ENCODE measurements around the gene TMEM214.

TMEM214 gene, protein sequence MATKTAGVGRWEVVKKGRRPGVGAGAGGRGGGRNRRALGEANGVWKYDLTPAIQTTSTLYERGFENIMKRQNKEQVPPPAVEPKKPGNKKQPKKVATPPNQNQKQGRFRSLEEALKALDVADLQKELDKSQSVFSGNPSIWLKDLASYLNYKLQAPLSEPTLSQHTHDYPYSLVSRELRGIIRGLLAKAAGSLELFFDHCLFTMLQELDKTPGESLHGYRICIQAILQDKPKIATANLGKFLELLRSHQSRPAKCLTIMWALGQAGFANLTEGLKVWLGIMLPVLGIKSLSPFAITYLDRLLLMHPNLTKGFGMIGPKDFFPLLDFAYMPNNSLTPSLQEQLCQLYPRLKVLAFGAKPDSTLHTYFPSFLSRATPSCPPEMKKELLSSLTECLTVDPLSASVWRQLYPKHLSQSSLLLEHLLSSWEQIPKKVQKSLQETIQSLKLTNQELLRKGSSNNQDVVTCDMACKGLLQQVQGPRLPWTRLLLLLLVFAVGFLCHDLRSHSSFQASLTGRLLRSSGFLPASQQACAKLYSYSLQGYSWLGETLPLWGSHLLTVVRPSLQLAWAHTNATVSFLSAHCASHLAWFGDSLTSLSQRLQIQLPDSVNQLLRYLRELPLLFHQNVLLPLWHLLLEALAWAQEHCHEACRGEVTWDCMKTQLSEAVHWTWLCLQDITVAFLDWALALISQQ

DNA sequence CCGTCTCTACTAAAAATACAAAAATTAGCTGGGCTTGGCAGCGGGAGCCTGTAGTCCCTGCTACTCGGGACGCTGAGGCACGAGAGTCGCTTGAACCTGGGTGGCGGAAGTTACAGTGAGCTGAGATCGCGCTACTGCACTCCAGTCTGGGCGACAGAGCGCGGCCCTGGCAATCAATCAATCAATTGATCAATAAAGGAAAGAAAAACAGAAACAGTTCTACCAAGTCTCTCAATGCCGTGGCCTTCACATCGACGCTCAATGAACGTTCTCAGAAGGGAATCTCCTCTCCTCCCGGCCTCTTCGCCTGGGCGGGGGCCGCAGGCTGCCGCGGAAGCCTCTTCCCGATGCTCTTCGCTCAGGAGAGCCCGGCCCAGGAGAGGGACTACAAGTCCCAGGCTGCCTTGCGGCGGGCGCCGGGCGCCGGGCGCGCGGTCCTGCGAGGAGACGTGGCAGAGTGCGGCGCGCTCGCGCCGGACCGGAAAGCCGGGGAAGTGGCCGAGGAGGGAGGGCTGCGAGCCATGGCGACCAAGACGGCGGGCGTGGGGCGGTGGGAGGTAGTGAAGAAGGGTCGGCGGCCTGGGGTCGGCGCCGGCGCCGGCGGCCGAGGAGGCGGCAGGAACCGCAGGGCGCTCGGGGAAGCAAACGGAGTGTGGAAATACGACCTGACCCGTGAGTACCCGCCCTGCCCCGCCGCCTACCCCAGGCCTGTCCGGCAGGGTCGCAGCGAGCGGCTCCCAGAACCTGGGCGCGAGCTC lies at the start of gene TMEM214:
TMEM214 (plus strand) TSS at position 471 of the 758 bp plus-strand sequence; CDS start at position 522, 51 bp downstream.
- CTCF ChIA-PET = no interaction called here
- peak; percentile 93 for DNase-seq (ENCODE audit: extremely low spot score)
- POLR2A ChIA-PET = interaction anchor here (0.8 to 5.1 kb wide), 7 partner anchors 9 to 49 kb away, joined by 3 to 44 read pairs (median 5); partner anchors contain the start of genes AGBL5 and OST4
- TF ChIP-seq HDGF (IDR thresholded peaks at IDR 0.05; ENCODE audit: borderline replicate concordance) = no peak
- no peak for TF ChIP-seq LEF1 (IDR thresholded peaks at IDR 0.05; ENCODE audit: borderline replicate concordance)
- TF ChIP-seq L3MBTL2 (conservative IDR thresholded peaks at IDR 0.05) = no peak
- TF ChIP-seq ARNT (IDR thresholded peaks at IDR 0.05) = no peak
- TF ChIP-seq SP1 (IDR thresholded peaks at IDR 0.05) = no peak
- no peak for TF ChIP-seq BHLHE40 (IDR thresholded peaks at IDR 0.05; ENCODE audit: borderline replicate concordance)
- peak; percentile 75 for TF ChIP-seq TARDBP (IDR thresholded peaks at IDR 0.05)
- TF ChIP-seq FOXK2 (IDR thresholded peaks at IDR 0.05) = no peak
- no peak for TF ChIP-seq SUZ12 (IDR thresholded peaks at IDR 0.05)
- no peak for TF ChIP-seq NFRKB (IDR thresholded peaks at IDR 0.05)
- TF ChIP-seq, protein P1, sequence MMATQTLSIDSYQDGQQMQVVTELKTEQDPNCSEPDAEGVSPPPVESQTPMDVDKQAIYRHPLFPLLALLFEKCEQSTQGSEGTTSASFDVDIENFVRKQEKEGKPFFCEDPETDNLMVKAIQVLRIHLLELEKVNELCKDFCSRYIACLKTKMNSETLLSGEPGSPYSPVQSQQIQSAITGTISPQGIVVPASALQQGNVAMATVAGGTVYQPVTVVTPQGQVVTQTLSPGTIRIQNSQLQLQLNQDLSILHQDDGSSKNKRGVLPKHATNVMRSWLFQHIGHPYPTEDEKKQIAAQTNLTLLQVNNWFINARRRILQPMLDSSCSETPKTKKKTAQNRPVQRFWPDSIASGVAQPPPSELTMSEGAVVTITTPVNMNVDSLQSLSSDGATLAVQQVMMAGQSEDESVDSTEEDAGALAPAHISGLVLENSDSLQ (IDR thresholded peaks at IDR 0.05) = peak; percentile 82
- TF ChIP-seq ELF4 (IDR thresholded peaks at IDR 0.05) = no peak
- no peak for TF ChIP-seq FOXA1 (IDR thresholded peaks at IDR 0.05)
- no peak for TF ChIP-seq ZNF384 (IDR thresholded peaks at IDR 0.05)
- TF ChIP-seq FOXM1 (IDR thresholded peaks at IDR 0.05; ENCODE audit: borderline replicate concordance) = no peak
- TF ChIP-seq CTBP1 (IDR thresholded peaks at IDR 0.05; ENCODE audit: borderline replicate concordance) = no peak

GRCh38 chr2:26983746-26984145 lies 49.0 kb upstream of the TMEM214 start:
- no peak for DNase-seq (ENCODE audit: extremely low spot score)
- ChIA-PET POLR2A (no interaction called here), CTCF (no interaction called here)
- TF ChIP-seq FOXA1 (IDR thresholded peaks at IDR 0.05) (no peak), LEF1 (IDR thresholded peaks at IDR 0.05; ENCODE audit: borderline replicate concordance) (no peak), FOXK2 (IDR thresholded peaks at IDR 0.05) (no peak), NFRKB (IDR thresholded peaks at IDR 0.05) (no peak), TARDBP (IDR thresholded peaks at IDR 0.05) (no peak), HDGF (IDR thresholded peaks at IDR 0.05; ENCODE audit: borderline replicate concordance) (no peak), ELF4 (IDR thresholded peaks at IDR 0.05) (no peak)
- TF ChIP-seq, protein P1 (IDR thresholded peaks at IDR 0.05) = no peak

DNA sequence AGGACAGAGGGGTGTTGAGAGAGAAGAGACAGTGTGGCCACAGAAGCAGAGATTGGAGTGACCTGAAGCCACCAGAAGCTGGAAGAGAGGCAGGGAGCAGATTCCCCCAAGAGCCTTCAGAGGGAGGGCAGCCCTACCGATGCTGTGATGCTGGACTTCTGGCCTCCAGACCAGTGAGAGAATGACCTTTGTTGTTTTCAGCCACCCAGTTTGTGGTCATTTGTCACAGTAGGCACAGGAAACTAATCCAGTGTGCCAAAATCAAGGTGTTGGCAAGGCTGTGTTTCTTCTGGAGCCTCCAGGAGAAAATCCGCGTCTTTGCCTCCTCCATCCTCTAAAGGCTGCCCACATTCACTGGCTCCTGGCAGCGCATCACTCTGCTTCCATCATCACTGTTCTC lies 47.0 kb upstream of the TMEM214 start:
- CTCF ChIA-PET = no interaction called here
- POLR2A ChIA-PET = no interaction called here
- DNase-seq (ENCODE audit: extremely low spot score) = no peak
- no peak for TF ChIP-seq ARNT (IDR thresholded peaks at IDR 0.05)
- TF ChIP-seq, protein P1 (IDR thresholded peaks at IDR 0.05) = no peak
- TF ChIP-seq CTBP1 (IDR thresholded peaks at IDR 0.05; ENCODE audit: borderline replicate concordance) = no peak
- no peak for TF ChIP-seq NFRKB (IDR thresholded peaks at IDR 0.05)
- TF ChIP-seq SUZ12 (IDR thresholded peaks at IDR 0.05) = no peak
- TF ChIP-seq L3MBTL2 (conservative IDR thresholded peaks at IDR 0.05) = no peak
- no peak for TF ChIP-seq FOXM1 (IDR thresholded peaks at IDR 0.05; ENCODE audit: borderline replicate concordance)
- TF ChIP-seq BHLHE40 (IDR thresholded peaks at IDR 0.05; ENCODE audit: borderline replicate concordance) = no peak
- TF ChIP-seq ELF4 (IDR thresholded peaks at IDR 0.05) = no peak
- no peak for TF ChIP-seq FOXA1 (IDR thresholded peaks at IDR 0.05)
- no peak for TF ChIP-seq LEF1 (IDR thresholded peaks at IDR 0.05; ENCODE audit: borderline replicate concordance)
- no peak for TF ChIP-seq HDGF (IDR thresholded peaks at IDR 0.05; ENCODE audit: borderline replicate concordance)
- no peak for TF ChIP-seq FOXK2 (IDR thresholded peaks at IDR 0.05)
- TF ChIP-seq ZNF384 (IDR thresholded peaks at IDR 0.05) = no peak

GRCh38 chr2:26986576-26986975 lies 46.2 kb upstream of the TMEM214 start:
- ChIA-PET CTCF (no interaction called here), POLR2A (no interaction called here)
- DNase-seq (ENCODE audit: extremely low spot score) = no peak
- TF ChIP-seq ELF4 (IDR thresholded peaks at IDR 0.05) (no peak), L3MBTL2 (conservative IDR thresholded peaks at IDR 0.05) (no peak), FOXA1 (IDR thresholded peaks at IDR 0.05) (no peak), HDGF (IDR thresholded peaks at IDR 0.05; ENCODE audit: borderline replicate concordance) (no peak), CTBP1 (IDR thresholded peaks at IDR 0.05; ENCODE audit: borderline replicate concordance) (no peak), FOXK2 (IDR thresholded peaks at IDR 0.05) (no peak), FOXM1 (IDR thresholded peaks at IDR 0.05; ENCODE audit: borderline replicate concordance) (no peak), BHLHE40 (IDR thresholded peaks at IDR 0.05; ENCODE audit: borderline replicate concordance) (no peak)

GRCh38 chr2:26988058-26988860 lies 44.5 kb upstream of the TMEM214 start:
- ChIA-PET POLR2A (no interaction called here), CTCF (no interaction called here)
- no peak for TF ChIP-seq SP1 (IDR thresholded peaks at IDR 0.05)
- no peak for TF ChIP-seq SUZ12 (IDR thresholded peaks at IDR 0.05)
- TF ChIP-seq FOXK2 (IDR thresholded peaks at IDR 0.05) = no peak
- no peak for TF ChIP-seq LEF1 (IDR thresholded peaks at IDR 0.05; ENCODE audit: borderline replicate concordance)
- no peak for TF ChIP-seq ELF4 (IDR thresholded peaks at IDR 0.05)
- TF ChIP-seq FOXM1 (IDR thresholded peaks at IDR 0.05; ENCODE audit: borderline replicate concordance) = no peak
- TF ChIP-seq TARDBP (IDR thresholded peaks at IDR 0.05) = no peak
- no peak for TF ChIP-seq FOXA1 (IDR thresholded peaks at IDR 0.05)
- TF ChIP-seq, protein P1 (IDR thresholded peaks at IDR 0.05) = no peak
- TF ChIP-seq NFRKB (IDR thresholded peaks at IDR 0.05) = no peak
- no peak for TF ChIP-seq L3MBTL2 (conservative IDR thresholded peaks at IDR 0.05)
- TF ChIP-seq ARNT (IDR thresholded peaks at IDR 0.05) = no peak
- TF ChIP-seq HDGF (IDR thresholded peaks at IDR 0.05; ENCODE audit: borderline replicate concordance) = no peak
- no peak for TF ChIP-seq CTBP1 (IDR thresholded peaks at IDR 0.05; ENCODE audit: borderline replicate concordance)
- no peak for DNase-seq (ENCODE audit: extremely low spot score)
